CD4-positive, CD25-positive, alpha-beta regulatory T cell (primary cell): ENCODE results near the gene SUSD4. TPM values are rescaled to one million over a fixed set of nuclear protein-coding genes. Genes with fewer than 3 reads are reported as not detected.

Source experiments
- ATAC-seq, 2 donors: fragments of 150-1000 bp; cut with Tn5 transposase; one replicate each; pipeline ENCODE4 v1.10.0; 2021; ENCODE audit warnings: low read depth in 2 of 2, moderate number of reproducible peaks in 2 of 2, moderate library complexity in 1 of 2
- DNase-seq, 3 donors: peaks; one replicate each; pipeline versions ENCODE4 v3.0.0 to v3.0.0-alpha.2; 2012 to 2022; ENCODE audit warnings: mixed read lengths in 1 of 3
- H3K27ac ChIP-seq: one replicate; pipeline ENCODE4 v1.7.0; 2013; ENCODE audit warnings: mild to moderate bottlenecking, low read length; ENCODE audit not compliant: insufficient read depth, poor library complexity, severe bottlenecking
- H3K27me3 ChIP-seq: one replicate; pipeline ENCODE4 v1.7.0; 2013; ENCODE audit warnings: low read length; ENCODE audit not compliant: control insufficient read depth, insufficient read depth
- H3K36me3 ChIP-seq: one replicate; pipeline ENCODE4 v1.7.0; 2013; ENCODE audit warnings: mild to moderate bottlenecking, low read length, moderate library complexity; ENCODE audit not compliant: control insufficient read depth, insufficient read depth
- H3K4me1 ChIP-seq: 2 replicates; pipeline ENCODE4 v1.7.0; 2013; ENCODE audit warnings: mild to moderate bottlenecking, low read length; ENCODE audit not compliant: insufficient read depth, control insufficient read depth, poor library complexity, severe bottlenecking
- H3K4me3 ChIP-seq: one replicate; pipeline ENCODE4 v1.7.0; 2013; ENCODE audit warnings: low read depth, mild to moderate bottlenecking, low read length, moderate library complexity
- H3K9me3 ChIP-seq, 2 experiments: 1 replicate in 1 of 2; 2 replicates in 1 of 2; pipeline ENCODE4 v1.7.0; 2013; ENCODE audit warnings: low read length in 2 of 2, mild to moderate bottlenecking in 1 of 2, moderate library complexity in 1 of 2; ENCODE audit not compliant: control insufficient read depth in 2 of 2
- H3K27ac Mint-ChIP-seq, 3 donors: one replicate each; pipeline ENCODE4 v1.8.0; 2020 to 2022; ENCODE audit warnings: mild to moderate bottlenecking in 3 of 3, mixed read lengths in 3 of 3, moderate library complexity in 2 of 3
- H3K27me3 Mint-ChIP-seq: one replicate; pipeline ENCODE4 v1.8.0; 2022; ENCODE audit warnings: mild to moderate bottlenecking, mixed read lengths
- H3K36me3 Mint-ChIP-seq: one replicate; pipeline ENCODE4 v1.8.0; 2020; ENCODE audit warnings: mixed read lengths
- H3K4me1 Mint-ChIP-seq, 4 donors: one replicate each; pipeline ENCODE4 v1.8.0; 2020 to 2022; ENCODE audit warnings: mixed read lengths in 4 of 4, mild to moderate bottlenecking in 1 of 4
- H3K4me3 Mint-ChIP-seq, 4 donors: one replicate each; pipeline ENCODE4 v1.8.0; 2020 to 2022; ENCODE audit warnings: mild to moderate bottlenecking in 4 of 4, mixed read lengths in 4 of 4, moderate library complexity in 3 of 4
- H3K9me3 Mint-ChIP-seq, 7 donors: one replicate each; pipeline ENCODE4 v1.8.0; 2020 to 2022; ENCODE audit warnings: mixed read lengths in 7 of 7, mild to moderate bottlenecking in 3 of 7, moderate library complexity in 2 of 7
- polyA plus RNA-seq, 4 donors: library from polyadenylated mRNA; unstranded; fragments of 300-500 nt; fragmentation: Illumina TruSeq; gene quantifications; one replicate each; pipeline ENCODE4 v1.2.3, GENCODE V29; 2021
- total RNA-seq: library from RNA; stranded (reverse); gene quantifications from one replicate; pipeline ENCODE4 v1.2.3, GENCODE V29; 2022

SUSD4 gene
- total and polyA plus RNA-seq, 5 donors from 2014 or later: 2.4 to 6.5 (median 5.0) TPM

GRCh38 chr1:223248001-223248769, 115.8 kb downstream of the SUSD4 start:
- Mint-ChIP-seq H3K4me3 (peak overlapping the region in 3 of 4 donors; percentile 22 to 75 (median 64)), H3K27ac (peak overlapping the region; percentile 85 to 96 (median 93)), H3K27me3 (no peaks in the 10 kb centered on the region), H3K4me1 (peaks cover 16 to 40% (median 37%) of the 10 kb centered on the region in 4 donors), H3K36me3 (no peaks in the 10 kb centered on the region), H3K9me3 (no peaks in the 10 kb centered on the region)
- H3K9me3 ChIP-seq: no peaks in the 10 kb centered on the region
- H3K27ac ChIP-seq: peak overlapping the region; percentile 56
- no peaks in the 10 kb centered on the region for H3K36me3 ChIP-seq
- peak overlapping the region; percentile 20 for H3K4me3 ChIP-seq
- H3K27me3 ChIP-seq: no peaks in the 10 kb centered on the region
- ATAC-seq (peak; percentile 17 to 26), DNase-seq (no peak)
- H3K4me1 ChIP-seq: peaks cover 29% of the 10 kb centered on the region

DNA sequence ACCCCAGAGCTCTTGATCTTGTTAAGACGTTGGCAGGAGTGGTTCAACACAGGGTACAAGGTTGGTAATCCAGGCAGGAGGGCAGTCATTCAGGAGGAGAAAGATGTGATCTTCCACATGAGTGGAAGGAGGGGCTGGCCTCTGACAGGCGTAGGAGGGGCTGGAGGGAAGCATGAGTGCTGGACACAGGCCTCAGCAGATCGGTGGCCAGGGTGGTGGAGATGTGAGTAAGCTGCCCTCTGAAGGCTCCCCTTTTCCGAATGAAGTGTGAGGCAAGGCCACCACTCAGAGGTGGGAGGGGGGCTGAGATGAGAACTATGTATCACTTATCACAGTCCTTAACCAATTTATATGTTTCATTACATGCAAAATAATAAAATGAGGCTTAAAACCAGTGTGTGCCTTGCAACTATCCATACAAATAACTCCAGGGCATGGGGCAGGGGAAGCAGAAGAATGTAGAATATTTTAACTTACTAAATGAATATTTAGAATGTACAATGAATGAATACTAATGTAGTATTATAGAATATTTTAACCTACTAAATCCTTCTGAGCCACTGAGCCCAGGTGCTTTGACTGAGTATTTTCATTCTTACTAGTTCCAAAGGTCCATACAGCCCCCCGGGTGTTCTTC, 117.4 kb downstream of the SUSD4 start:
- Mint-ChIP-seq H3K4me1 (peaks cover 16 to 40% (median 37%) of the 10 kb centered on the region in 4 donors), H3K36me3 (no peaks in the 10 kb centered on the region), H3K9me3 (no peaks in the 10 kb centered on the region), H3K4me3 (no peak overlapping the region), H3K27me3 (no peaks in the 10 kb centered on the region), H3K27ac (peak overlapping the region in 1 of 3 donors; percentile 46)
- no peak overlapping the region for H3K4me3 ChIP-seq
- no peaks in the 10 kb centered on the region for H3K27me3 ChIP-seq
- ATAC-seq (no peak), DNase-seq (no peak)
- no peaks in the 10 kb centered on the region for H3K9me3 ChIP-seq
- H3K4me1 ChIP-seq: peaks cover 29% of the 10 kb centered on the region
- no peak overlapping the region for H3K27ac ChIP-seq
- H3K36me3 ChIP-seq: no peaks in the 10 kb centered on the region

DNA sequence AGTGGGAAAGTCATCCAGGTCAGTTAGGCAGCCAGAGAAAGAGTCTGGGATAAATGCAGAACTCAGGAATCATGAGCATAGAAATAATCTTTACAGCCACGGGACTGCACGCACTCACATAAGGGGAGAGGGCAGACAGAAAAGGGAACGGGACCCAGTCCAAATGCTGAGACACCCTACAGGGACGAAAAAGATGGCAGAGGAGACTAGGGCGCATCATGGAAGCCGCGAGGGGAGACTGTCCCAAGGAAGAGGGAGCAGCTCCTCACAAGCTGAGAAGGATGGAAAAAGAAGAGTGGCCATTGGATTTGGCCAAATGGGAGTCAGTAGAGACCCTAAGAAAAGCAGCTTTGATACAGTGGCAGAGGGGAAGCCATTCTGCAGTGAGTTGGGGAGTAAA, 118.0 kb downstream of the SUSD4 start:
- H3K4me1 Mint-ChIP-seq: peaks cover 16 to 44% (median 37%) of the 10 kb centered on the region in 4 donors

DNA sequence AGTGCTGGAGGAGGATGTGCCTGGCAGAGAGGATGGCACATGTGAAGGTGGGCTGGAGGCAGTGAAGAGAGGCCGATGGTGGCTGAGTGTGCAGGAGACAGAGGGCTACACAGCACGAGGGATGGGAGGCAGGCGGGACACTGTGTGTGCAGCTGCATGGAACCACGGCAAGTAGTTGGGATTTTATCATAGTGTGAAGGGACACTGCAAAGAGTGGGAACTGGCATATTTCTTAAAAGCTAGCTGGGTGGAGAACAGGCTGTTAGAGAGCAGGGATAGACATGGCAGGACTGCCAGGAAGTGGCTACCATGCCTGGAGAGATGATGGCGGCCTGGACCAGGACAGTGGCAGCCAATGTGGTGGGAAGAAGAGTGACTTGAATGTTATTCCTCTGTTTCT, 118.6 kb downstream of the SUSD4 start:
- no peaks in the 10 kb centered on the region for H3K9me3 ChIP-seq
- peak overlapping the region in 2 of 3 donors; percentile 76 to 90 for H3K27ac Mint-ChIP-seq
- no peaks in the 10 kb centered on the region for H3K27me3 Mint-ChIP-seq
- no peaks in the 10 kb centered on the region for H3K36me3 ChIP-seq
- peaks cover 29% of the 10 kb centered on the region for H3K4me1 ChIP-seq
- DNase-seq: no peak
- H3K4me3 Mint-ChIP-seq: no peak overlapping the region
- H3K36me3 Mint-ChIP-seq: no peaks in the 10 kb centered on the region
- ATAC-seq: no peak
- no peak overlapping the region for H3K4me3 ChIP-seq
- H3K9me3 Mint-ChIP-seq: peaks cover 0 to under 1% (median 0%) of the 10 kb centered on the region in 7 donors
- H3K27me3 ChIP-seq: no peaks in the 10 kb centered on the region
- peaks cover 16 to 49% (median 39%) of the 10 kb centered on the region in 4 donors for H3K4me1 Mint-ChIP-seq
- no peak overlapping the region for H3K27ac ChIP-seq

More for the DNA sequence above, 118.0 kb downstream of the SUSD4 start:
- Mint-ChIP-seq H3K4me3 (no peak overlapping the region), H3K27me3 (no peaks in the 10 kb centered on the region), H3K36me3 (no peaks in the 10 kb centered on the region), H3K9me3 (no peaks in the 10 kb centered on the region), H3K27ac (peak overlapping the region in 2 of 3 donors; percentile 76 to 90)
- Histone ChIP-seq H3K4me1 (peaks cover 29% of the 10 kb centered on the region), H3K9me3 (no peaks in the 10 kb centered on the region), H3K4me3 (no peak overlapping the region), H3K27ac (no peak overlapping the region), H3K36me3 (no peaks in the 10 kb centered on the region), H3K27me3 (no peaks in the 10 kb centered on the region)
- DNase-seq (no peak), ATAC-seq (no peak)

DNA sequence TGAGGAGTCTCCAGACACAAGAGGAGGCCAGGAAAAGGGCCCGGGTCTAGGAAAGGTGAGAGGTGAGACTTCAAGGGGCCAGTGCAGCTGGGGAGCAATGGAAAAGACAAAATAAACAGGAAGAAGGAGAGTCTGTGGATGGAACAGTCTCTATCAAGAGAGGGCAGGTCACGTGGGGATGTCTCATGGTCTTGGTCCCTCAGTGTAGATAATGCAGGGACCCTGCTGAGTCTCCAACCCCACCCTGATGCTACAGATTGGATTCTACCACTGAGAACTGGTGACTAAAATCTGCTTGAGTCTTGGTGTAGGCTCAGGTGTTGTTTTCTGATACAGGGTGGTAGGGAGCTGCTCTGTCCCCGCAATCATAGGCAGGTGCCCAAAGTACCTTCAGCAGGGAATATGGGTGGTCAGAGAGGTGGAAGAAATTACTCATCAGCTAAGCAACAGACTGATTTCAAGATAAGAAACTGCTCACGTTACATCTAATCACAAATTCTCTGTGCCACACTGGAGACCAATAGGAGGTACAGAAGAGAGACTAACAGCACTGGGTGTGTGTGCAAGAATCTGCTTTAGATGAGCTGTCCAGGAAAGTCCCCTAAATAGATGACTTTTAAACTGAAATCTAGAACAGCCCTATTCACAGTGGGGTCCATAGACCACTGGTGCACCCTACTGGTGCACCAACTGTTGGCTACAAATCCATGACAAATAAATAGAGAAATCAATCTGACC, 119.4 kb downstream of the SUSD4 start:
- DNase-seq: peak in 2 of 3 donors; percentile 25 to 54

GRCh38 chr1:223243441-223244050, 120.4 kb downstream of the SUSD4 start:
- no peaks in the 10 kb centered on the region for H3K27me3 ChIP-seq
- peak overlapping the region in 1 of 3 donors; percentile 77 for H3K27ac Mint-ChIP-seq
- no peak for DNase-seq
- H3K36me3 Mint-ChIP-seq: no peaks in the 10 kb centered on the region
- peaks cover 0 to 3% (median under 1%) of the 10 kb centered on the region in 7 donors for H3K9me3 Mint-ChIP-seq
- H3K4me1 ChIP-seq: peaks cover 18% of the 10 kb centered on the region
- no peak overlapping the region for H3K4me3 ChIP-seq
- H3K36me3 ChIP-seq: no peaks in the 10 kb centered on the region
- H3K4me1 Mint-ChIP-seq: peaks cover 11 to 39% (median 25%) of the 10 kb centered on the region in 4 donors
- H3K4me3 Mint-ChIP-seq: no peak overlapping the region
- peaks cover 4% of the 10 kb centered on the region for H3K27me3 Mint-ChIP-seq
- ATAC-seq: no peak
- no peaks in the 10 kb centered on the region for H3K9me3 ChIP-seq
- no peak overlapping the region for H3K27ac ChIP-seq

More for the DNA sequence above, 119.4 kb downstream of the SUSD4 start:
- Histone ChIP-seq H3K4me3 (no peak overlapping the region), H3K4me1 (peaks cover 28% of the 10 kb centered on the region), H3K9me3 (no peaks in the 10 kb centered on the region), H3K36me3 (no peaks in the 10 kb centered on the region), H3K27me3 (no peaks in the 10 kb centered on the region), H3K27ac (no peak overlapping the region)
- H3K4me3 Mint-ChIP-seq: peak overlapping the region in 1 of 4 donors; percentile 35
- H3K27ac Mint-ChIP-seq: peak overlapping the region; percentile 48 to 77 (median 75)
- H3K36me3 Mint-ChIP-seq: no peaks in the 10 kb centered on the region
- H3K27me3 Mint-ChIP-seq: no peaks in the 10 kb centered on the region
- ATAC-seq: peak; percentile 76 to 78
- H3K9me3 Mint-ChIP-seq: peaks cover 0 to 2% (median 0%) of the 10 kb centered on the region in 7 donors
- peaks cover 16 to 48% (median 33%) of the 10 kb centered on the region in 4 donors for H3K4me1 Mint-ChIP-seq

GRCh38 chr1:223242971-223243370, 121.0 kb downstream of the SUSD4 start:
- H3K9me3 Mint-ChIP-seq: peaks cover 0 to 9% (median 1%) of the 10 kb centered on the region in 7 donors
- no peaks in the 10 kb centered on the region for H3K36me3 Mint-ChIP-seq
- Histone ChIP-seq H3K9me3 (no peaks in the 10 kb centered on the region), H3K36me3 (no peaks in the 10 kb centered on the region), H3K4me3 (no peak overlapping the region), H3K27ac (no peak overlapping the region), H3K27me3 (no peaks in the 10 kb centered on the region), H3K4me1 (peaks cover 12% of the 10 kb centered on the region)
- DNase-seq (no peak), ATAC-seq (no peak)
- peaks cover 4% of the 10 kb centered on the region for H3K27me3 Mint-ChIP-seq
- H3K4me1 Mint-ChIP-seq: peaks cover 11 to 33% (median 20%) of the 10 kb centered on the region in 4 donors
- H3K27ac Mint-ChIP-seq: no peak overlapping the region
- no peak overlapping the region for H3K4me3 Mint-ChIP-seq
